Inflammatory macrophage (primary cell): ENCODE measurements around the gene RAET1G.
"Not testable (repeated sequence)": the region's sequence is repeated elsewhere in the genome, so short reads cannot be mapped to it uniquely, and the experiment has no call there.

Experiments used
- DNase-seq, 2 donors: peaks; one replicate each; pipeline ENCODE4 v3.0.0-alpha.2; 2020 to 2022

The RAET1G gene

DNA sequence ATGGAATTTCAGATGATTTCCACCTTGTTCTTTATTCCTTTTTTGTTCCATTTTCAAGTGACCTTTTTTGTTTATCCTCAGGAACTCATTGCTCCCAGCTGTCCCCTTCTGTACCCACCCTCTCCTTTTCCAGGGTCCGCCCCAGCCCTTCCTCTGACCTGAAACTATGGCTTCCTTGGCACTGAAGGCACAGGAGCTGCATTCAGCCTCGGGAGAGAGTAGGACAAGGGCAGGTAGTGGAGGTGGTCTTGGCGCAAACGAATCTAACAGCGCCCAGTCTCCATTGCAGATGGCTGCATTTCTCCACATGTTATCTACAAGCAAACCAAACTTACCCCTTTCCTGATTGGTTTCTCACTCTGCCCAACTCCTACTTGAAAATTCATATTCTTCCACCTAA, 10.1 kb upstream of the RAET1G start:
- DNase-seq, result no peak

DNA sequence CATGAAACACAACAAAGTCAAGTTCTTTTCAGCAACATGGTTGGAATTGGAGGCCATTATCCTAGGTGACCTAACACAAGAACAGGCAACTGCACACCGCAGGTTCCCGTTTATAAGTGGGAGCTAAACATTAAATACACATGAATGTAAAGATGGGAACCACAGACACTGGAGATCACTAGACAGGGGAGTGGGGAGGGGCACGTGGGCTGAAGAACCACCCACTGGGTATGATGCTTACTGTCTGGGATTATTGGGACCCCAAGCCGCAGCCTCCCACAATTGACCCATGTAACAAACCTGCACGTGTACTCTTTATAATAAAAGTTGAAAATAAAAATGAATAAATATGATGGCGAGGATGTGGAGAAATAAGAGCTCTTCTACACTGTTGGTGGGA, 8.6 kb upstream of the RAET1G start:
- DNase-seq, result no peak

DNA sequence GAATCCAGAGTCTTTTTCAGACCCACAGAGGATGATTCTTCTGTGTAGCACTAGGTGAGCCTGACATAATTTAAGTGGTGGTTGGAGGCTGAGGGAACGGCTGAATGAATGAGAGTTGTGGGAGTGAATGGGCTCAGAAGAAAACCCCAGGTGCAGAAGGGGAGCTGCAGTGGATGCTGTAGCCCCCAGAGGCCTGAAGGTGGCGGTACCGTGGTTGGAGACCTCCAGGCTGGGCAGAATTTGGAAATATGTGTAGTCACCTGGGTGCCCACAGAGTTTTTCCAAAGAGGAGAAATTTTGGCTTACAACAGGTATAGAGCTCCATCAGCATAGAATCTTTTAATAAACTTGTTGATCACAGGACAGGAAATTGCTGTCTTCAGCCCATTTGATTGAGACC, 6.5 kb upstream of the RAET1G start:
- no peak for DNase-seq

DNA sequence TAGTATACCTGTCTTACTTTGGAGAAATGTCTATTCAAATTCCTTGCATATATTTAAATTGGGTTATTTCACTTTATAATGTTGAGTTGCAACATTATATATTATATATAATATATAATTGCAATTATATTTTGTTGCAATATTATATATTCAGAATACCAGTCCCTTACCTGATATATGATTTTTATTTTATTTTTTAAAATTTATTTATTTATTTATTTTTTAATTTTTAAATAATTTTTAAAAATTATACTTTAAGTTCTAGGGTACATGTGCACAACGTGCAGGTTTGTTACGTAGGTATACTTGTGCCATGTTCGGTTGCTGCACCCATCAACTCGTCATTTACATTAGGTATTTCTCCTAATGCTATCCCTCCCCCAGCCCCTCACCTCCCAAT, 4.1 kb upstream of the RAET1G start:
- not testable (repeated sequence) for DNase-seq

DNA sequence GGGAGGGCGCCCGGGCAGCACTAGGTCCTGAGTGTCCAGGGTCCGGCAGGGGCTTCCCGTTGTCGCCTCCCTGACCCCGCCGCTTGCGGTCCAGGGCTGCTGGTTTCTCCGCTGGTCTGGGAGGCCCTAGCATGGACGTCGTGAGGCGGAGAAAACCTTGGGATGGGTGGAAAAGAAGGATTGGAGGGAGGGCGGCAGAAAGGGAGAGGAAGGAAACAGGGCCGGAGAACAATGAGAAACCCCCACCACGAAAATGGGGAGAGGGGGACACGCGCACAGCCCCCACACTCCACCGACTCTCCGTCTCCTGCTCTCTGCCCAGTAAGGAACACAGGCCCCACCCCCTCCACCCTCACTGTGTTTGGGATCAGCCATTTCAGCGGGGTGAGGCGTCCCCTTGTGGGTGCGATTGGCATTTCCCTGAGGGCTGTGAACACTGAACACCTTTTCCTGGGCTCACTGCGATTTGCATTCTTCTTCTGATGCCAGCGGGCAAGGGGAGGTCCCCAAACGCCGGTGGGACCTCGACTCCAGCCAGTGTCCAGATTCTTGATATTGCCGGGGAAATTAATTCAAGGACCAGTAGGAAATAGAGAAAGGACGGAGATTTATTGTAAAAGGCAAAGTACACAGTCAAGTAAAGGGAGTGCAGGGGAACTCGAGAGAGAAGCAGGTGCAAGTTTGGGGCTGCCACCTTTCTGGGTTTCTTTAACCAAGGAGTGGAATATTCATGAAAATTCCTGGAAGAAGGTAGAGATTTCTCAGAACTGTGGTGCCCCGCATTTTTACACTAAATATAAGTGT, 3.3 kb upstream of the RAET1G start:
- DNase-seq, result peak; percentile 73 to 74

DNA sequence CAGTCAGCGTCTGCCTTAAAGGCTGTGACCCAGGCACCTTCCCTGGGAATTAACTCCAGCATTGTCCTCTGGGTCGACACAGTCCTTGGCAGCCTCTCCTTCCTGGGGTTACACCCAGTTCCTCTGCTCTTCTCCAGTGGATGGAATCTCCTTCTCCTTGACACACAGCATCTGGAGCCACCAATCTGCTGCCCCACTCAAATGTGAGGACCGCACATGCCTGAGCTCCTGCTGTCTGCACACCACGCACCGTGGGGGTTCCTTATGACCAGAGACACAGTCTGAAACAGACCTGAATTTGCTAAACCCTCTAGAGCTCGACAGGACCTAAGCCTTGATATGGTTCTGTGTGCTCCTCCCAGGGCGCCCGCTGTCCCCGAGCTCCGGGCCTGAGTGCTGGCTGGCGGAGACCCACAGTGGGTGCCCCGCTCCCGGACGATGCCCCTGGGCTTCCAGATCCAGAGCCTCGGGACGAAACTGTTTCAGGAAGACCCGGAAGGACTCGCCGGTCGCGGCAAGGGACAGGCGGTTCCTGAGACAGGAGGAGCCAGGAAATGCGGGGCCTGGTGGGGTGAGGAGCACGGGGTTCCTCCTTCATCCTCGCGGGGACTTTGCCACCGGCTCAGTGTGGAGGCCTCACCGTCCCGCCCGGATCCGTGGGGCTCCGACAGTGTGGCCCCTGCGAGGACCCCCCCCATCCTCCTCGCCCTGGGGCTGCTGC, 2.5 kb upstream of the RAET1G start:
- DNase-seq, result no peak

DNA sequence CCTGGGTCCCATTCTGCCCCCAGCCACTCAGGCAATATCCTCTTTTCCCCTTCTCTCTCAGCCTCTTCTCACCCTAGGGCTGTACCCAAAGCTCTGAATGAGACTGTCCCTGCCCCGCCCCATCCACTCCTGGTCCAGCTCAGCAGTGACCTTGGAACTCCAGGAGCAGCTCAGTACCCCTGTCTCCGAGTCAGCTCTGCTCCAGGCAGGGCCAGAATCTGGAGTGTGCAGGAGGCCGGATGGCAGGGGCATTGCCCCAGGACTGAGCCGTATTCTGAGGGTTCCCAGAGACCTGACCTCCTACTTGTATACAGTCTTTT, 2.0 kb upstream of the RAET1G start:
- no peak for DNase-seq

DNA sequence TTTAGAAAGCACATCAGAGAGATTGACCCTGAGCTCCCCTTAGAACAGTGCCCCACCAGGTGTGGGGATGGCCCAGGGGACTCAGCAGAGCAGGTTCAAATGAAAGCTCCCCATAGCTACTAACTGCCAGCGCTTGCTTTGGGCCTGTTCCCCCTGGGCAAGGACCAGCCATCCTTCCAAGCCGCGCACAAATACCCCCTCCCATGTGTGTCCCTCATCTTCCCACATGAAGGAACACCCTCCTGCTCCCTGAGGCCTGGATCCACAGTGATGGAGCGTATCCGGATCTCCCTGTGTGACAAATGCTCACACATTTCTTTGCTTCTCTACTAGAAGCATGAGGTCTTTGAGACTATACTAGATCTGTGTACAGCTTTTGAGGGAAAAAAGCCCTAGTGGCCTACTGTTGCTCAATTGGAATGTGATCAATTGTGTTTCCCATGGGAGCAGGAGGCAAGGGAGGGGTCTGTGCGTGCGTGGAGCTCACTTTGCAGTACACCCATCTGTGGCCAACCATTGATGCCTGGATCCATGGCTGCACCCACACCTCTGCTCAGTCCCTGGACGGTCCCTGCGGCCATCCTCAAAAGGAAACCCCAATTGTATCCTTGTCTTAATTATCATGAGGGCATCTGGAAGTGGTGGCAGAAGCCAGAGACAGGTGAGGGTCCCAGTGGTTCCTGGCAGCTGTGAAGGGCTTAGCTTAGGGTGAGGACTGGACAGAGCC, 1.4 kb upstream of the RAET1G start:
- DNase-seq, result no peak

DNA sequence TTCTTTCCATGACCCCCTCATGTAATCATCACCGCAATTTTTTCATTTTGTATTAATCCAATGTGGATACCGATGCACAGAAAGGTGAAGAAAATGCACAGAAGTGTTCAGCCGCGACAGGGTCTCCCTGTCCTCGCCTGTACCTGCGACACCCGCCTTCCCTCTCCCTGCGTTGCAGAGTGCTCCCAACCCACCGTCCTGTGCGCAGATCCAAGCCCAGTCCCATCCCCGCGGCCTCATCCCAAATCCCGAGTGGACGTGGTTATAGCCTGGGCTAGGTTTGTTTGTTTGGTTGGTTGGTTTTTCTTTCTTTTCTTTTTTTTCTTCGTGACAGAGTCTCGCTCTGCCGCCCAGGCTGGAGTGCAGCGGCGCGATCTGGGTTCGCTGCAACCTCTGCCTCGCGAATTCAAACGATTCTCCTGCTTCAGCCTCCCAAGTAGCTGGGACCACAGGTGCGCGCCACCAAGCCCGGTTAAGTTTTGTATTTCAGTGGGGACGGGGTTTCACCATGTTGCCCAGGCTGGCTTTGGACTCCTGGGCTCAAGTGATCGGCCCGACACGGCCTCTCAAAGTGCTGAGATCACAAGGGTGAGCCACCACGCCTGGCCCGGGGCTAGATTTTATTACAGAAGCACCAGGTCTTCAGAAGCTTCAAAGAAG, 536 bp upstream of the RAET1G start:
- DNase-seq, result no peak

DNA sequence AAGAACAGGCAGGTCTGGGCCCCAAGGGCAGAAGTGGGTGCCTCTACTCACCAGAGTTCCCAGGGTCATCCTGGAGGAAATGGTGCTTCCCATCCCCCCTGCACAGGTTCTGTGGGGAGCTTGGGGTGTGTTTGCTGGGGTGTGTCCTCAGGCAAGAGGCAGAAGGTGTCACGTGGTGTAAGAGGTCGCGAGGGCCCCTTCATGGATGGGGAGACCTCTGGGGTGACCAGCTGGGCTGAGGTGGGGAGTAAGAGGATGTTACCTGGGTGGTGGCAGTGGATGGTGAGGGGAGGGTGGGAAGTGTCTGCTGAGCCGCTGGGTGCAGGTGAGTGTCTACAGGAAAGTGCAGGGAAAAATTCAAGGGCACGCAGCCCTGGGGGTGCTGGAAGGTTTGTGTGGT, 830 bp downstream of the RAET1G start:
- not testable (repeated sequence) for DNase-seq

DNA sequence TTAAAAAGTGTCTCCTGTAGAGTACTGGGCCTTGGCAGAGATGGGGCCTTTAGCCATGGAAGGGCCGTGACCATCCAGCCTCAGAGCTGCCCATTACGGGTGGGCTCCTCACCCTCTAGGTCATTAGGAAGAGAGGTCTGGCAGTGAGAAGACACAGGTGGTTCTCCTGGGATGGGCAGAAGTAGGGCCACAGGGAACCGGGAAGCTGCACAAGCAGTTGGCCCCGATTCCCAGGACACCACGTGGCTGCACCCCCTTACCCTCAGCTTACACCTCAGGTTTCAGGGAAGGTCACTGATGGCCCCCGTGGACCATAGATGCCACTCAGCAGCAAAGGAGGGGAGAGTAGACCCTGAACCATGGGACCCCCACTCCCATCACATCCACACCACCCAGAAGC, 1.6 kb downstream of the RAET1G start:
- no peak for DNase-seq

DNA sequence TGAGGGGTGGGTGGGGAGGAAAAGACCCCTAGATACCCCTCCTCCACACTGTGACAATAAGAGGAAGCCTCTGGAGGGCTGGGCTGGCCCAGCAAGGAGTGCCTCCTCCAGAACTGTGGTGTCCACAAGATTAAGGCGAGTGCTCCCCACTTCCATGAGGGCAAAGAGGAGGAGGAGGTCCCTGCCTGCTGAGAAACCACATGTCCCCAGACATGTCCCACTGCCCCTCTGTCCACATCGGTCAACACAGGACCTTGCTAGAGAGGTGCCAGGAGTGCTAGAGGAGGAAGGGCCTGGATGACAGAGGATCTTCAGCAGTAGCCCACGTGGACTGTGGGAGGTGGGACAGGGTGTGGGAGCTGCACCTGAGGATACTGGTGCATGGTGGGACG, 3.1 kb downstream of the RAET1G start:
- DNase-seq, result no peak

DNA sequence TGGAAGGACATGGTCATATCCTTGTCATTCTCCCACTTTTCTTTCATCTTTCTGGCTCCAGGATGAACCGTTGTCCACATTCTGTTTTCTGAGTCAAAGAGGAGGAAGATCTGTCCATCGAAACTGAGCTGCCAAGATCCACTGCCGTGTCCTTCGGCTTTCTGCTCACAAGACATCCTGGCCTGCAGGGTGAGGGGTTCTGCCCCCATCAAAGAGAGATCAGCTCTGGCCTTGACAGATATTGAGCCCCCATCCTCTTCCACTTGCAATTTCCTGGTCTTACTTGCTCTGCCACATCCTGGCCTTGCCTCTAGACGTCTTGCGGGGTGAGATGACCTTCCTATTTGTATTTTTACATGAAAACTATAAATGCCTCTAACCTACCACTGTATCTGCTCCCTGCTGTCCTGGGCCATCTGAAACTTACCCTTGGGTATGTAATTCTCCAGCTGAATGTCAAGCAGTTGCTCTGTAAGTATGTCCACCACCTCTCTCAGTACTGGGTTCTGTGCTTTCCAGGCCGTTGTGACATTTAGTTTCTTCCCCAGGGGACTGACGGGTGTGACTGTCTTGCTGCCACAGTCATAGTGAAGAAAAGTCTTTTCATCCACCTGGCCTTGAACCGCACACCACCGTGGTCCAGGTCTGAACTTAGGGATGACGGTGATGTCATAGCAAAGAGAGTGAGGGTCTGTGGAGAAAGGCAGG, 3.6 kb downstream of the RAET1G start:
- not testable (repeated sequence) for DNase-seq

DNA sequence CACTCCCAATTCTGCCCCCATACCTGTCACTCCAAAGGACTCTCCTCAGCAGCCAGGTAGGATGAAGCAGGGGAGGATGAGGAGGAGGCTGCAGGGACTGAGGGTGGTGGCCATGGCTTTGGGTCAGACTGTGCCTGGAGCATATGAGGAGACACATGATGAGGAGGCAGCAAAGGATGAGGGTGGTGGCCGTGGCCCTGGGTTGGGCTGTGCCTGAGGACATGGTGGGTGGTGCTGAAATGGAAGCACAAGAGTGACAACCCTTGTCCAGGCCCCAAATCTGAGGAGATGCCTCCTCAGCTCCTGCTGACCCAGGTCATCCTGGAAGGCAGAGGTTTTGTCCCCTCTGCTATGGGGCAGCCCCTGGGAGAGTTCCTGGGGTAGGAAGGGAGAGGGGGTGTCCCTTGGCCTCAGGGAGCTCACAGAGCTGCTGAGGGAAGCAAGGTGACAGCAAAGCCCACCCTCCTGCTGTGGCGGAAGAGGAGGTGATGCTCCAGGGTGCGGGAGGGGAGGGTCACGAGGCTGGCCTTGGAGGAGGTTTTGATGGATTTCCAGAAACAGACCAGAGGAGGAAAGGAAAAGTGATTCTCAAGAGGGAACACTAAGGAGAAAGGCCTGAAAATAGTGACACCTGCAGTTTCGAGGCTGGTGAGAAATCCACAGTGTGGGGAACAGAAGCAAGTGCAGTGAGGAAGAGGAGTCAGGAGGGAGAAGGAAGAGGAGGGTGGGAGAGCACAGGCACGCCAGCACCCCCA, 4.6 kb downstream of the RAET1G start:
- DNase-seq, result no peak

DNA sequence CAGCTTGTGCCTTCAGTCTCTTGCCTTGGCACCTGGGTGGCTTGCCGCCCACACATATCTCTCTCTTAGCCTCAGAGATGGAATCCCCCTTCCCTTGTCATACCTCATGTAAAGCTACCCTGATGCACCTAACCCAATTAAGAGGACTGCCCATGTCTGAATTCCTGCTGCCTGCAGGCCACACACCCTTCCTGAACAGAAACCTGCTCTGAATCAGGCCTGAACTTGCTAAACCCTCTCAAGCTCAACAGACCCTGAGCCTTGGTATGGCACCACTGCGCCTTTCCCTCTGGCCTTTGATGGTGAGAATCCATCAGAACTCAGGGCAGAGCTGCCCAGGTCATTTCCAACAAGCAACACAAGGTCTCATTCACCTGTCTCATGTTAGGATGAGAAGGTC, 5.2 kb downstream of the RAET1G start:
- no peak for DNase-seq

DNA sequence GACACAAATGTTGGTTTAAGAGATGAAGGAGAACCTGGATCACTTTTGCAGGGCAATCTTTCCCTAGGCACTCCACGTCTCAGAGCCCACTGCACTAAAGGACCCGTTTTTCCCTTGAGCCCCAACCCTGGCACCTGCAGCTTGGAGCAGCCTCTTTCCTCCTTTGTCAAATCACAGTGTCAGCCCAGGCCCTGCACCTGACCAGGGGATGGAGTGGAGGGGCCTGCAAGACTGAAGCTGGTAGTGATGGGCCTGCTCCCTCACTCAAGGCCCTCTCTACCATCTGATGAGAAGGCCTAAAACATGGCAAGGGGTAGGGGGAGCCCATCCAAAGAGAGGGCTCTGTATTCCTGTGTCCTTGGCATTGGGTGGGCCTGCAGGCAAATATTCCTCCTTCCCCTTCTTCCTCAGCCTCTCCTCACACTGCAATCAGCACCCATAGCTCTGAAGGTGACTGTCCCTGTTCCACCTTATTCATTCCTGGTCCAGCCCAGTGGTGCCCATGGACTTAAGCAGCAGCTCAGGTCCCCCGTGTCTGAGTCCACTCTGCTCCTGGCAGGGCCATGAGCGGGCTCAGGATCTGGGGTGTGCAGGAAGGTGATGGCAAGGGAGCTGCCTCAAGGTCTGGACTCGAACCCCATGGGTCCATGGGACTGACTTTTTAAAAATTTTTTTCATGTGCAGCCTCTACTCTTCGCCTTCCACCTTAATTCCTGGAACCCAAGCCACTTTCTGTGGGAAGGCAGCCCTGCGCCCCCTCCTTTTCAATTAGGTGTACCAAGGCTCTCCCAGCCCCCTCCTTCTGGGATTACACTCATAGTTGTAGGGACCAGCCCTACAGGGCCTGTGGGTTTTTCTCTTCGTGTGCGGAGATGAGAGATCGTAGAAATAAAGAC, 6.7 kb downstream of the RAET1G start:
- DNase-seq, result no peak

DNA sequence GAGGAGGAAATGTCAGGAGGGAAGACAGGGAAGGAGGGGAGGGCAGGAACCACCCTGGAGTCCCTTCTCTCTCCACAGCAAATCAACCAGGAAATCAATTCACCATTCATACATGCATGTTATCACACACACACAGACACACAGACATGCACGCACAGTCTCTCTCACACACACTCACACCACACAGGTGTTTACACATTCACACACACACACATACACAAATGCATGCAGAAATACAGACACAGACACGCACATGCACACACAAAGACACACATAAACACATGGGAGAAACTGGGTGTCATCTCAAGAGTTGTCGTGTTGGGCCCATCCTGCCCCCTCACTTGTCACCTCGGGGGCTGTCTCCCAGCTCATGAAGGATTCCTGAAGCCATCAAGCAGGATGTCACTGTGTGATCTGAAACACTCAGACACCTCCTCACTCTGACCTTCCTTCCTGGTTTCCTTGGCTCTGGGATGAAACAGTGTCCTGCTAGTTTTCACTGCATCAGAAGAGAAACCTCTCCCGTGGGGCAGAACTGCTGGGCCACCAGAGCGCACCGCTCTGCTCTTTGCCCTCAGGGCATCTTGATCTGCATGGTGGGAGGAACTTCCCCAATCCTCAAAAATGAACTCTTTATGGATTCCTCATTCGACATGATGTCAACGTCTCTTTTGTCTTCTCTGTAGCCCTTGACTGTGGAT, 9.2 kb downstream of the RAET1G start:
- no peak for DNase-seq

DNA sequence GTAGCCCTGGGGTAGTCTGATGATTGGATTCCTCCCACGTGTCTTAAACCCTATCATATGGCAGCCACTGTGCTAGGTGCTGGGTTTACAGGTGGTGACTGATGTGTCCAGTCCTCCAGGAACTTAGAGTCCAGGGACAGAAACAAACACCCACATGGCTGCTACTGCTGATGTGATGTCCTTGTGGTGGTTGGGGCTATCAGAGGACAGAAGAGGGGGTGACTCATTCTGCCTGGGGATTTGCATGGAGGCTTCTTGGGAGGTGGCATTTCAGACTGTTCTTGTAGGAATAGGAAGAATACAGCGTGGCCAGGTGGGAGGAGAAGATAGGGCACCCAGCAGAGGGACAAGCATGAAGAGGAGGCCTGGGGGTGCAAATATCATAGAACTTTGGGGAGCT, 9.8 kb downstream of the RAET1G start:
- no peak for DNase-seq

DNA sequence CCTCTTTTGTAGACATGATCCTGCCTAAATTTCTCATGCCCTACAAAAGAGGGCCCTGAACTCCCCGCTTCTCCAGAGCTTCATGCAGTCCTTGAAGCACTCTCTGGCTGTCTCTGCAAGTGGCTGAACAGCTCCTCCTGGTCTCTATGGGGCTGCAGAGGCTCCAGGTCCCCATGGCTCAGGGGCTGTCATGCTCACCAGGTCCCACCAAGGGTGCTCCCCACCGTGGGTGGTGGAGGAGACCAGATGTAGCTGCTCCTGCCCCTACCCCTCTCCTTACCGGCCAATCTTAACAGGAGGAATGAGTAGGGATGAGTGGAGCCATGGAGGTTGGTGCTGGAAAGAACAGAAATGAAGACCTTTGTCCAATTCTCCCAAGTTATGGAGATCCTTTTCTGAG, 10.2 kb downstream of the RAET1G start:
- DNase-seq, result not testable (repeated sequence)

DNA sequence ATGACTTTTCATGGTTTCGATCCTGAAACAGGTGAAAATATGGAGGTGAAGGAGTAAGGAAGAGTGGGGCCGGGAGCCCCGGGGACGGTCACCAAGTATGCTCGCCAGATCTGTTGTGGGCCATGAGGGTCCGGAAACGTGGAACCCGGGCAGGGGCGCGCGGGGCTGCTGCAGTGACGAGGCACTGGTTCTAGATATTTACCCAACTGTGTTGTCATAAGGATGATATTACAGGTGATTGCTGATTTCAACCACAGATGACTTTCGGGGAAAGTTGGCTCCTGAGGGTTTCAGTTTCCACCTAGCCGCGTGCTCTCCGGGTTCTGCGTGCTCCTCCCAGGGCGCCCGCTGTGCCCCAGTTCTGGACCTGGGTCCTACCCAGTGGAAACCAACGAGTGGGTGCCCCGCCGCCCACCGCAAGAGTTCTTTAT, 12.2 kb downstream of the RAET1G start:
- no peak for DNase-seq
